Liver (tissue), 9 donors: ENCODE results near the gene ABTB2. TPM values are rescaled to one million over a fixed set of nuclear protein-coding genes. Genes with fewer than 3 reads are reported as not detected.

Source experiments
- DNase-seq: peaks from one replicate; pipeline ENCODE4 v3.0.0-alpha.2; 2017; ENCODE audit warnings: low spot score
- H3K27ac ChIP-seq, 2 donors: one replicate each; pipeline ENCODE4 v1.7.0; 2013; ENCODE audit warnings: inconsistent platforms in 2 of 2, low read length in 2 of 2, control low read depth in 1 of 2, low read depth in 1 of 2, mild to moderate bottlenecking in 1 of 2
- H3K27me3 ChIP-seq, 4 donors: one replicate each; pipeline versions ENCODE4 v1.6.1 to v1.7.0; 2013; ENCODE audit warnings: low read length in 3 of 4, inconsistent platforms in 1 of 4, mild to moderate bottlenecking in 1 of 4, moderate library complexity in 1 of 4; ENCODE audit not compliant: control insufficient read depth in 4 of 4, insufficient read depth in 4 of 4
- H3K36me3 ChIP-seq, 4 donors: one replicate each; pipeline versions ENCODE4 v1.6.1 to v1.7.0; 2013; ENCODE audit warnings: low read length in 3 of 4, mild to moderate bottlenecking in 3 of 4, low read depth in 1 of 4, moderate library complexity in 1 of 4; ENCODE audit not compliant: control insufficient read depth in 4 of 4, insufficient read depth in 3 of 4
- H3K4me1 ChIP-seq, 4 donors: one replicate each; pipeline versions ENCODE4 v1.6.1 to v1.7.0; 2013; ENCODE audit warnings: low read length in 3 of 4, mild to moderate bottlenecking in 3 of 4, moderate library complexity in 1 of 4; ENCODE audit not compliant: control insufficient read depth in 4 of 4, insufficient read depth in 4 of 4
- H3K4me3 ChIP-seq, 3 donors: one replicate each; pipeline versions ENCODE4 v1.6.1 to v1.7.0; 2013; ENCODE audit warnings: low read length in 3 of 3, control low read depth in 1 of 3, low read depth in 1 of 3, mild to moderate bottlenecking in 1 of 3
- H3K9ac ChIP-seq, 2 donors: one replicate each; pipeline ENCODE4 v1.7.0; 2013; ENCODE audit warnings: low read length in 2 of 2, mild to moderate bottlenecking in 2 of 2, moderate library complexity in 2 of 2, control low read depth in 1 of 2, low read depth in 1 of 2
- H3K9me3 ChIP-seq, 4 donors: one replicate each; pipeline versions ENCODE4 v1.6.1 to v1.7.0; 2013; ENCODE audit warnings: low read length in 3 of 4; ENCODE audit not compliant: control insufficient read depth in 4 of 4
- ATF3 ChIP-seq: IDR thresholded peaks from 2 replicates; pipeline ENCODE4 v1.6.1; 2016; ENCODE audit warnings: antibody characterized with exemption
- EGR1 ChIP-seq, 2 donors: IDR thresholded peaks; 2 replicates each; pipeline ENCODE4 v1.6.1; 2016 to 2018; ENCODE audit warnings: antibody characterized with exemption in 2 of 2, low read depth in 2 of 2
- FOXA1 ChIP-seq: IDR thresholded peaks from 2 replicates; pipeline ENCODE4 v1.6.1; 2016; ENCODE audit warnings: antibody characterized with exemption
- FOXA2 ChIP-seq: IDR thresholded peaks from 2 replicates; pipeline ENCODE4 v1.6.1; 2016; ENCODE audit warnings: antibody characterized with exemption
- GABPA ChIP-seq, 2 donors: IDR thresholded peaks in 1 of 2; conservative IDR thresholded peaks in 1 of 2; 2 replicates each; pipeline ENCODE4 v1.6.1; 2016; ENCODE audit warnings: antibody characterized with exemption in 2 of 2, mild to moderate bottlenecking in 1 of 2, moderate library complexity in 1 of 2
- HNF4A ChIP-seq, 2 donors: conservative IDR thresholded peaks; 2 replicates each; pipeline ENCODE4 v1.6.1; 2016; ENCODE audit warnings: antibody characterized with exemption in 2 of 2, mild to moderate bottlenecking in 2 of 2
- HNF4G ChIP-seq: IDR thresholded peaks from 2 replicates; pipeline ENCODE4 v1.6.1; 2016; ENCODE audit warnings: antibody characterized with exemption
- JUND ChIP-seq, 2 donors: IDR thresholded peaks; 2 replicates each; pipeline ENCODE4 v1.6.1; 2016; ENCODE audit warnings: antibody characterized with exemption in 2 of 2
- NR2F2 ChIP-seq: IDR thresholded peaks from 2 replicates; pipeline ENCODE4 v1.6.1; 2016; ENCODE audit warnings: antibody characterized with exemption
- RAD21 ChIP-seq, 2 donors: IDR thresholded peaks; 2 replicates each; pipeline ENCODE4 v1.6.1; 2016; ENCODE audit warnings: antibody characterized with exemption in 2 of 2, mild to moderate bottlenecking in 2 of 2
- REST ChIP-seq: IDR thresholded peaks from 2 replicates; pipeline ENCODE4 v1.6.1; 2016; ENCODE audit warnings: antibody characterized with exemption, mild to moderate bottlenecking
- RXRA ChIP-seq, 2 donors: IDR thresholded peaks; 2 replicates each; pipeline ENCODE4 v1.6.1; 2017 to 2018; ENCODE audit warnings: antibody characterized with exemption in 2 of 2, mild to moderate bottlenecking in 1 of 2
- SP1 ChIP-seq: IDR thresholded peaks from 2 replicates; pipeline ENCODE4 v1.6.1; 2018; ENCODE audit warnings: antibody characterized with exemption, mild to moderate bottlenecking
- TAF1 ChIP-seq: conservative IDR thresholded peaks from 2 replicates; pipeline ENCODE4 v1.6.1; 2016; ENCODE audit warnings: antibody characterized with exemption, mild to moderate bottlenecking
- YY1 ChIP-seq: IDR thresholded peaks from 2 replicates; pipeline ENCODE4 v1.6.1; 2016; ENCODE audit warnings: antibody characterized with exemption, mild to moderate bottlenecking
- ZBTB33 ChIP-seq: IDR thresholded peaks from 2 replicates; pipeline ENCODE4 v1.6.1; 2016; ENCODE audit warnings: antibody characterized with exemption
- WGBS: extraction: QIAGEN DNeasy Blood & Tissue Kit; methylation state at CpG from one replicate; pipeline ENCODE4 v1.1.7; 2013; 5-methylcytosine and 5-hydroxymethylcytosine counted together
- polyA plus RNA-seq, 2 donors: library from polyadenylated mRNA; stranded (reverse) in 1 of 2; unstranded in 1 of 2; fragments of 200-250 nt in 1 of 2; fragments of >200 nt in 1 of 2; fragmentation: Nextera tagmentation in 1 of 2; extraction: Ambion mirVana in 1 of 2; gene quantifications; one replicate each; pipeline versions ENCODE4 v1.2.1 to v1.2.3, GENCODE V29; 2013 to 2015
- total RNA-seq, 2 donors: library from RNA; depleted of rRNA; stranded (reverse); fragments of >200 nt; gene quantifications; one replicate each; pipeline ENCODE4 v1.2.3, GENCODE V29; 2014
- TF ChIP-seq, protein P1 (sequence below): fragments of 150-350 bp; IDR thresholded peaks from 2 replicates; pipeline ENCODE4 v1.5.1; 2017; ENCODE audit warnings: improper control_type of control experiment, low read depth, low read length; ENCODE audit not compliant: missing input control
- TF ChIP-seq, protein P2 (sequence below): IDR thresholded peaks from 2 replicates; pipeline ENCODE4 v1.6.1; 2016; ENCODE audit warnings: antibody characterized with exemption
- donor health status: healthy.
- donor health status: healthy.
- donor health status: healthy.
- donor health status: healthy.
- donor health status: healthy.

The ABTB2 gene
- total and polyA plus RNA-seq, 4 donors, result 2.4 to 8.9 (median 6.1) TPM

DNA sequence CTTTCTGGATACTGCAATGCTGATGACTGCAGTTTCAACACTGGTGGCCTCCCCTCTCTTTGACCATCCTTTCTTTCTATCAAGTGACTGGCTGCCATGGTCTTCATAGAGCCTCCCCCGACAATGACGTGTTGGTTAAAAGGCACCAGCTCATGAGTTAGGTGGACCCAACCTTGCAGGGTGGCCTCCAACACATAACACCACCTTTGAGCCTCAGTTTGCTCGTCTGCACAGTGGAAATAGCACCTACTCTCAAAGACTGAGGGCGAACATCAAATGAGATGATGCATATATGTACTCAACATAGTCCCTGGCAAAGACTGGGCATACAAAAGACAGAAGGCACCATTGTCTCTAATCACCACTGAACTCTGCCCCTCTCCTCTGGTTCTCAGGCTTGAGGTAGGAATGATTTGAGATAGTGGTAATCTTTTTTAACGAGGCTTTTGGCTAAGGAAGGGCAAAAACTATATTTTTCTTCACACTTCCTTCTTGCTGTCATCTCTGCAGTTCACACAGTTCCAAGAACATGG is 133.3 kb downstream of the ABTB2 start:
- peaks cover 0 to 8% (median 0%) of the 10 kb centered on the region in 4 donors for H3K4me1 ChIP-seq
- H3K27ac ChIP-seq, result no peak overlapping the region
- H3K9ac ChIP-seq, result no peak overlapping the region
- H3K4me3 ChIP-seq, result no peak overlapping the region
- WGBS, result 89% methylated on average over 5 of the region's 5 CpGs
- H3K9me3 ChIP-seq, result no peaks in the 10 kb centered on the region
- no peak for TF ChIP-seq SP1
- no peak for TF ChIP-seq FOXA1
- TF ChIP-seq HNF4G, result no peak
- TF ChIP-seq ZBTB33, result no peak
- TF ChIP-seq TAF1, result no peak
- TF ChIP-seq RAD21 (IDR thresholded peaks at IDR 0.05), result no peak
- TF ChIP-seq FOXA2, result no peak
- TF ChIP-seq RXRA (IDR thresholded peaks at IDR 0.05), result no peak
- no peak for TF ChIP-seq GABPA (IDR thresholded peaks at IDR 0.05 in 1 of 2, conservative IDR thresholded peaks at IDR 0.05 in 1 of 2)
- no peak for TF ChIP-seq REST
- no peak for TF ChIP-seq ATF3
- TF ChIP-seq EGR1 (IDR thresholded peaks at IDR 0.05; ENCODE audit: low read depth in 2 of 2), result no peak
- TF ChIP-seq, protein P1, sequence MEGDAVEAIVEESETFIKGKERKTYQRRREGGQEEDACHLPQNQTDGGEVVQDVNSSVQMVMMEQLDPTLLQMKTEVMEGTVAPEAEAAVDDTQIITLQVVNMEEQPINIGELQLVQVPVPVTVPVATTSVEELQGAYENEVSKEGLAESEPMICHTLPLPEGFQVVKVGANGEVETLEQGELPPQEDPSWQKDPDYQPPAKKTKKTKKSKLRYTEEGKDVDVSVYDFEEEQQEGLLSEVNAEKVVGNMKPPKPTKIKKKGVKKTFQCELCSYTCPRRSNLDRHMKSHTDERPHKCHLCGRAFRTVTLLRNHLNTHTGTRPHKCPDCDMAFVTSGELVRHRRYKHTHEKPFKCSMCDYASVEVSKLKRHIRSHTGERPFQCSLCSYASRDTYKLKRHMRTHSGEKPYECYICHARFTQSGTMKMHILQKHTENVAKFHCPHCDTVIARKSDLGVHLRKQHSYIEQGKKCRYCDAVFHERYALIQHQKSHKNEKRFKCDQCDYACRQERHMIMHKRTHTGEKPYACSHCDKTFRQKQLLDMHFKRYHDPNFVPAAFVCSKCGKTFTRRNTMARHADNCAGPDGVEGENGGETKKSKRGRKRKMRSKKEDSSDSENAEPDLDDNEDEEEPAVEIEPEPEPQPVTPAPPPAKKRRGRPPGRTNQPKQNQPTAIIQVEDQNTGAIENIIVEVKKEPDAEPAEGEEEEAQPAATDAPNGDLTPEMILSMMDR, result no peak
- TF ChIP-seq, protein P2, sequence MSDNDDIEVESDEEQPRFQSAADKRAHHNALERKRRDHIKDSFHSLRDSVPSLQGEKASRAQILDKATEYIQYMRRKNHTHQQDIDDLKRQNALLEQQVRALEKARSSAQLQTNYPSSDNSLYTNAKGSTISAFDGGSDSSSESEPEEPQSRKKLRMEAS, result no peak
- TF ChIP-seq NR2F2, result no peak
- TF ChIP-seq YY1, result no peak
- TF ChIP-seq HNF4A (conservative IDR thresholded peaks at IDR 0.05), result no peak
- TF ChIP-seq JUND (IDR thresholded peaks at IDR 0.05), result no peak
- DNase-seq, result no peak
- no peaks in the 10 kb centered on the region for H3K27me3 ChIP-seq
- H3K36me3 ChIP-seq, result no peaks in the 10 kb centered on the region
